Body of pancreas (tissue), 4 donors: ENCODE measurements around the gene TNNI3. TPM values are rescaled to one million over a fixed set of nuclear protein-coding genes. Genes with fewer than 3 reads are reported as not detected.

Experiments
- ATAC-seq: fragments of 150-250 bp; one replicate; pipeline ENCODE4 v1.9.1; 2016
- DNase-seq, 4 donors: peaks; one replicate each; pipeline ENCODE4 v3.0.0-alpha.2; 2019
- H3K27ac ChIP-seq, 4 donors: fragments of 200-600 bp; sonication (generic); 1 replicate in 3 of 4; 2 replicates in 1 of 4; pipeline versions ENCODE4 v1.5.1 to v1.6.1; 2016 to 2019; ENCODE audit warnings: mild to moderate bottlenecking in 1 of 4, mixed read lengths in 1 of 4, moderate library complexity in 1 of 4
- H3K27me3 ChIP-seq, 2 donors: fragments of 200-600 bp; sonication (generic); one replicate each; pipeline ENCODE4 v1.6.0; 2016; ENCODE audit warnings: mild to moderate bottlenecking in 1 of 2
- H3K36me3 ChIP-seq, 2 donors: fragments of 200-600 bp; sonication (generic); replicated peaks in 1 of 2; 2 replicates each; pipeline ENCODE4 v1.5.1; 2016; ENCODE audit warnings: low read depth in 2 of 2; ENCODE audit not compliant: insufficient read depth in 1 of 2
- H3K4me1 ChIP-seq: fragments of 200-600 bp; sonication (generic); one replicate; pipeline ENCODE4 v1.6.0; 2016
- H3K4me3 ChIP-seq, 2 donors: fragments of 200-600 bp; sonication (generic); 1 replicate in 1 of 2; 2 replicates in 1 of 2; pipeline ENCODE4 v1.5.1; 2016 to 2019
- H3K9me3 ChIP-seq, 3 donors: fragments of 200-600 bp; sonication (generic); 1 replicate in 2 of 3; 2 replicates in 1 of 3; pipeline ENCODE4 v1.5.1; 2016
- CTCF ChIP-seq, 7 experiments: fragments of 450-650 bp in 4 of 7; fragments of 200-600 bp in 3 of 7; sonication (generic) in 3 of 7; IDR thresholded peaks; one replicate each; pipeline ENCODE4 v1.5.1; 2016 to 2019; ENCODE audit warnings: antibody characterized with exemption in 7 of 7
- POLR2A ChIP-seq, 3 donors: fragments of 450-650 bp; IDR thresholded peaks; one replicate each; pipeline ENCODE4 v1.6.1; 2016; ENCODE audit warnings: antibody characterized with exemption in 3 of 3, mild to moderate bottlenecking in 2 of 3
- WGBS, 2 donors: methylation state at CpG; one replicate each; pipeline ENCODE4 v1.1.5; 2017; 5-methylcytosine and 5-hydroxymethylcytosine counted together
- intact Hi-C: fragments of 100-400 bp; cut with DNase I; formaldehyde crosslinking; loops from one replicate; pipeline ENCODE4 v1.15.1; 2023
- microRNA-seq, 2 donors: library from miRNA; unstranded; fragments of <30 nt; microRNA quantifications; one replicate each; pipeline ENCODE4, GENCODE V29; 2016; ENCODE audit warnings: borderline number of aligned reads in 2 of 2, borderline replicate concordance in 2 of 2
- small RNA-seq: library from RNA; depleted of rRNA; stranded (forward); fragments of <200 nt; gene quantifications from one replicate; pipeline ENCODE3, GENCODE V24; 2016
- total RNA-seq, 2 donors: library from RNA; depleted of rRNA; stranded (reverse); fragments of >200 nt; gene quantifications; one replicate each; pipeline ENCODE4 v1.1.0, GENCODE V29; 2016

The TNNI3 gene
- total RNA-seq, 2 donors from 2014 or later = not detected

- Histone ChIP-seq H3K4me1 (no peaks in the 10 kb centered on the region), H3K4me3 (no peak overlapping the region), H3K27me3 (no peaks in the 10 kb centered on the region), H3K27ac (no peak overlapping the region), H3K36me3 (peaks cover 0 to 6% of the 10 kb centered on the region in 2 donors), H3K9me3 (no peaks in the 10 kb centered on the region)
- no peak for TF ChIP-seq POLR2A (IDR thresholded peaks at IDR 0.05)
- TF ChIP-seq CTCF (IDR thresholded peaks at IDR 0.05) = no peak
- no peak for ATAC-seq
- intact Hi-C loops = no loop called here
- no peak for DNase-seq
- WGBS, 2 donors = 97% methylated on average over 9 of the region's 9 CpGs
These were observed 54.3 kb downstream of the TNNI3 start for GRCh38 chr19:55103190-55103589.

Small RNA genes lying within 50 kb of the gene (microRNA-seq; reads per million reads assigned to microRNA genes)
- gene MIR7975 = 0 reads per million in 2 donors

Small RNA genes lying within 50 kb of the gene (small RNA-seq; reads per million reads assigned to genes)
- gene MIR7975 (not detected), gene RF01210 (not detected)

Other genes with a start within 250 kb of the TNNI3 start
- gene NLRP7, start 210.2 kb downstream of the TNNI3 start, total RNA-seq = not detected
- 10 to 100 TPM in 1 of 2 donors, 1 to 10 TPM in 1; 1.3 to 10.2 TPM for gene NLRP2, start 191.4 kb downstream of the TNNI3 start, total RNA-seq
- under 1 TPM in 1 of 2 donors, not detected in 1; 0.78 TPM for gene GP6, start 119.5 kb downstream of the TNNI3 start, total RNA-seq
- 10 to 100 TPM; 18.4 to 20.4 TPM for gene RDH13, start 94.6 kb downstream of the TNNI3 start, total RNA-seq
- 10 to 100 TPM; 22.1 to 23.3 TPM for gene EPS8L1, start 81.9 kb downstream of the TNNI3 start, total RNA-seq
- 100 to 1,000 TPM in 1 of 2 donors, 10 to 100 TPM in 1; 81.2 to 135 TPM for gene PPP1R12C, start 40.1 kb downstream of the TNNI3 start, total RNA-seq
- gene TNNT1, start 8.5 kb downstream of the TNNI3 start, total RNA-seq = not detected
- gene DNAAF3, start 8.9 kb upstream of the TNNI3 start, total RNA-seq = 1 to 10 TPM; 1.6 TPM
- gene SYT5, start 22.6 kb upstream of the TNNI3 start, total RNA-seq = under 1 TPM in 1 of 2 donors, not detected in 1; 0.26 TPM
- gene PTPRH, start 51.8 kb upstream of the TNNI3 start, total RNA-seq = 10 to 100 TPM; 14.8 to 15.8 TPM
- 1 to 10 TPM; 1.6 to 3.0 TPM for gene TMEM86B, start 71.0 kb upstream of the TNNI3 start, total RNA-seq
- gene PPP6R1, start 101.3 kb upstream of the TNNI3 start, total RNA-seq = 10 to 100 TPM; 19.2 to 20.8 TPM
- gene HSPBP1, start 122.4 kb upstream of the TNNI3 start, total RNA-seq = 10 to 100 TPM; 12.5 to 51.1 TPM
- gene BRSK1, start 126.3 kb upstream of the TNNI3 start, total RNA-seq = 1 to 10 TPM in 1 of 2 donors, under 1 TPM in 1; 0.66 to 1.0 TPM
- 1 to 10 TPM in 1 of 2 donors, not detected in 1; 1.0 TPM for gene TMEM150B, start 167.6 kb upstream of the TNNI3 start, total RNA-seq
- gene KMT5C, start 182.1 kb upstream of the TNNI3 start, total RNA-seq = 10 to 100 TPM; 14.8 to 17.6 TPM
- 1 to 10 TPM in 1 of 2 donors, not detected in 1; 1.6 TPM for gene COX6B2, start 197.0 kb upstream of the TNNI3 start, total RNA-seq
- gene GARIN5B, start 205.5 kb upstream of the TNNI3 start, total RNA-seq = not detected
- not detected for gene IL11, start 212.7 kb upstream of the TNNI3 start, total RNA-seq
- gene TMEM190, start 219.1 kb upstream of the TNNI3 start, total RNA-seq = not detected
- 10 to 100 TPM; 12.5 to 53.4 TPM for gene TMEM238, start 226.6 kb upstream of the TNNI3 start, total RNA-seq
- 100 to 1,000 TPM; 113 to 268 TPM for gene RPL28, start 228.2 kb upstream of the TNNI3 start, total RNA-seq